GM23338 (cell line): Measurements from ENCODE around the gene CYP11A1. TPM values are rescaled to one million over a fixed set of nuclear protein-coding genes. Genes with fewer than 3 reads are reported as not detected.

Experiments
- ATAC-seq: fragments of 200-7000 bp; cut with Tn5 transposase; 3 replicates; pipeline ENCODE4 v1.9.1; 2020
- DNase-seq: peaks from one replicate; pipeline ENCODE4 v3.0.0-alpha.2; 2015; ENCODE audit warnings: low spot score
- H2AFZ ChIP-seq: fragments of 200-600 bp; sonication (generic); 2 replicates; pipeline ENCODE4 v1.8.0; 2016; ENCODE audit warnings: antibody characterized with exemption, mild to moderate bottlenecking, moderate library complexity
- H3F3A ChIP-seq: fragments of 200-600 bp; sonication (generic); replicated peaks from 2 replicates; pipeline ENCODE4 v1.8.0; 2017; ENCODE audit warnings: antibody characterized with exemption, mixed run types, low read depth
- H3K27ac ChIP-seq: fragments of 200-600 bp; sonication (generic); 2 replicates; pipeline ENCODE4 v1.6.1; 2016; ENCODE audit warnings: low read depth
- H3K27me3 ChIP-seq: fragments of 200-600 bp; sonication (generic); 2 replicates; pipeline ENCODE4 v1.8.0; 2016; ENCODE audit warnings: mild to moderate bottlenecking, mixed run types, moderate library complexity; ENCODE audit not compliant: insufficient read depth
- H3K36me3 ChIP-seq: fragments of 200-600 bp; sonication (generic); 2 replicates; pipeline ENCODE4 v1.8.0; 2016; ENCODE audit warnings: mild to moderate bottlenecking; ENCODE audit not compliant: insufficient read depth
- H3K4me1 ChIP-seq: fragments of 200-600 bp; sonication (generic); 2 replicates; pipeline ENCODE4 v1.8.0; 2016; ENCODE audit warnings: mild to moderate bottlenecking, moderate library complexity; ENCODE audit not compliant: insufficient read depth
- H3K4me2 ChIP-seq: fragments of 200-600 bp; sonication (generic); 2 replicates; pipeline ENCODE4 v1.7.1; 2017; ENCODE audit warnings: mixed run types
- H3K4me3 ChIP-seq: fragments of 200-600 bp; sonication (generic); 2 replicates; pipeline ENCODE4 v1.6.1; 2016; ENCODE audit warnings: mixed run types
- H3K79me2 ChIP-seq: fragments of 200-600 bp; sonication (generic); replicated peaks from 2 replicates; pipeline ENCODE4 v1.8.0; 2017; ENCODE audit warnings: mild to moderate bottlenecking; ENCODE audit not compliant: insufficient read depth
- H3K9me2 ChIP-seq: fragments of 200-600 bp; sonication (generic); 2 replicates; pipeline ENCODE4 v1.8.0; 2017; ENCODE audit not compliant: insufficient read depth
- H4K20me1 ChIP-seq: fragments of 200-600 bp; sonication (generic); replicated peaks from 2 replicates; pipeline ENCODE4 v1.8.0; 2017; ENCODE audit warnings: mild to moderate bottlenecking; ENCODE audit not compliant: insufficient read depth
- H3K27ac Mint-ChIP-seq: 2 replicates; pipeline ENCODE4 v1.8.0; 2020; ENCODE audit warnings: inconsistent platforms, mild to moderate bottlenecking, moderate library complexity, mixed read lengths
- H3K27me3 Mint-ChIP-seq: 3 replicates; pipeline ENCODE4 v1.8.0; 2022; ENCODE audit warnings: low read depth, mild to moderate bottlenecking, moderate library complexity, mixed read lengths, inconsistent platforms; ENCODE audit not compliant: insufficient read depth, poor library complexity
- H3K36me3 Mint-ChIP-seq: 3 replicates; pipeline ENCODE4 v1.8.0; 2021; ENCODE audit warnings: low read depth, mild to moderate bottlenecking, inconsistent platforms, moderate library complexity, mixed read lengths
- H3K4me1 Mint-ChIP-seq: 3 replicates; pipeline ENCODE4 v1.8.0; 2020; ENCODE audit warnings: mild to moderate bottlenecking, inconsistent platforms, mixed read lengths
- H3K4me3 Mint-ChIP-seq: 3 replicates; pipeline ENCODE4 v1.8.0; 2021; ENCODE audit warnings: moderate library complexity, mild to moderate bottlenecking, inconsistent platforms, mixed read lengths
- H3K9me3 Mint-ChIP-seq: 3 replicates; pipeline ENCODE4 v1.8.0; 2020; ENCODE audit warnings: moderate library complexity, mild to moderate bottlenecking, inconsistent platforms, mixed read lengths
- CTCF ChIP-seq, 2 experiments: fragments of 200-600 bp in 1 of 2; sonication (generic) in 1 of 2; conservative IDR thresholded peaks; 2 replicates each; pipeline versions ENCODE4 v1.5.1 to v1.6.1; 2016 to 2017; ENCODE audit warnings: antibody characterized with exemption in 2 of 2, low read depth in 2 of 2, mild to moderate bottlenecking in 2 of 2, moderate library complexity in 1 of 2
- EZH2 ChIP-seq: fragments of 200-600 bp; sonication (generic); IDR thresholded peaks from one replicate; pipeline ENCODE4 v1.8.0; 2017; ENCODE audit warnings: antibody characterized with exemption, mild to moderate bottlenecking, low read depth; ENCODE audit not compliant: unreplicated experiment
- EZH2phosphoT487 ChIP-seq: fragments of 200-600 bp; sonication (generic); IDR thresholded peaks from one replicate; pipeline ENCODE4 v1.8.1; 2018; ENCODE audit warnings: antibody characterized with exemption; ENCODE audit not compliant: unreplicated experiment
- JUNB ChIP-seq: IDR thresholded peaks from one replicate; pipeline ENCODE4 v1.6.1; 2016; ENCODE audit warnings: antibody characterized with exemption; ENCODE audit not compliant: unreplicated experiment
- STAT1 ChIP-seq: IDR thresholded peaks from one replicate; pipeline ENCODE4 v1.6.1; 2016; ENCODE audit warnings: antibody characterized with exemption; ENCODE audit not compliant: unreplicated experiment
- ZNF114 ChIP-seq: fragments of 250-450 bp; sonication (Bioruptor Pico); IDR thresholded peaks from 2 replicates; pipeline ENCODE4 v1.5.0; 2020; ENCODE audit warnings: mild to moderate bottlenecking, moderate library complexity
- ZNF331 ChIP-seq: fragments of 250-450 bp; sonication (Bioruptor Pico); IDR thresholded peaks from 2 replicates; pipeline ENCODE4 v1.5.0; 2020; ENCODE audit warnings: low read depth, mild to moderate bottlenecking, moderate library complexity
- polyA plus RNA-seq: library from polyadenylated mRNA; unstranded; fragments of >200 nt; fragmentation: Nextera tagmentation; extraction: Ambion mirVana; gene quantifications from 2 replicates; pipeline ENCODE4 v1.2.1, GENCODE V29; 2016
- total RNA-seq: library from RNA; depleted of rRNA; stranded (reverse); fragments of >200 nt; shearing (Covaris generic); gene quantifications from 2 replicates; pipeline ENCODE4 v1.2.3, GENCODE V29; 2014
- TF ChIP-seq, protein P1 (sequence below): fragments of 250-450 bp; sonication (Bioruptor Pico); IDR thresholded peaks from 2 replicates; pipeline ENCODE4 v1.5.0; 2020; ENCODE audit warnings: mild to moderate bottlenecking, moderate library complexity
- TF ChIP-seq, protein P2 (sequence below): IDR thresholded peaks from one replicate; pipeline ENCODE4 v1.6.1; 2018; ENCODE audit warnings: antibody characterized with exemption; ENCODE audit not compliant: unreplicated experiment

The CYP11A1 gene
- total and polyA plus RNA-seq, 2 experiments from 2014 or later = 1.2 to 1.7 TPM

DNA sequence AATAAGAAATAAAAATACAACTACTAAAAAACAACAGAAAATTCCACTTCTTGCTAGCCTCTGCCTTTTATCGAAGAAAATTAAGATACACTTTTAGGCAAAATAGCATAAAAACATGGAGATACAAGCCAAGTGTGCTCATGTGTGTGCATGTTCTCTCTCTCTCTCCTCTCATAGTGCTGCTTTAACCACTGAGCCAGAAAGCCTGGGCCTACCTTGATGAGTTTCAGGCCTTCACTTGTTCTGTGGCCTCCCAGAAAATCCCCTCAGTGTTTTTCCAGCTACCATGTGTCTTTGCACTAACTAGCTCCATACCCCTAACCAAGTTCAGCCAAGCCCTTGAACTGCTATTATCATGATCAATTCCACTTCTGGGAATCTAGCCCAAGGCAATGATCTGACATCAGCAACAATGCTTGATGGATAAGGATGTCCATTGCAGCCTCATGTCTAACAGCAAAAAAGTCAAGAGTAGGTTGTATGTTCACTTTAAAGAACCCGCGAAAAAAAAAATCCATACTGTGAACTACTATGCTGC lies 18.1 kb downstream of the CYP11A1 start:
- Mint-ChIP-seq H3K27ac (no peak overlapping the region), H3K36me3 (peaks cover 14% of the 10 kb centered on the region), H3K4me1 (peaks cover 28% of the 10 kb centered on the region), H3K9me3 (peaks cover 16% of the 10 kb centered on the region), H3K4me3 (no peak overlapping the region), H3K27me3 (peaks cover 5% of the 10 kb centered on the region)
- DNase-seq (no peak), ATAC-seq (no peak)
- no peak for TF ChIP-seq EZH2
- TF ChIP-seq STAT1 = no peak
- TF ChIP-seq CTCF (conservative IDR thresholded peaks at IDR 0.05; ENCODE audit: low read depth in 2 of 2) = no peak
- TF ChIP-seq JUNB = no peak
- no peak for TF ChIP-seq ZNF331 (CRISPR knock-in tag)
- TF ChIP-seq, protein P1, sequence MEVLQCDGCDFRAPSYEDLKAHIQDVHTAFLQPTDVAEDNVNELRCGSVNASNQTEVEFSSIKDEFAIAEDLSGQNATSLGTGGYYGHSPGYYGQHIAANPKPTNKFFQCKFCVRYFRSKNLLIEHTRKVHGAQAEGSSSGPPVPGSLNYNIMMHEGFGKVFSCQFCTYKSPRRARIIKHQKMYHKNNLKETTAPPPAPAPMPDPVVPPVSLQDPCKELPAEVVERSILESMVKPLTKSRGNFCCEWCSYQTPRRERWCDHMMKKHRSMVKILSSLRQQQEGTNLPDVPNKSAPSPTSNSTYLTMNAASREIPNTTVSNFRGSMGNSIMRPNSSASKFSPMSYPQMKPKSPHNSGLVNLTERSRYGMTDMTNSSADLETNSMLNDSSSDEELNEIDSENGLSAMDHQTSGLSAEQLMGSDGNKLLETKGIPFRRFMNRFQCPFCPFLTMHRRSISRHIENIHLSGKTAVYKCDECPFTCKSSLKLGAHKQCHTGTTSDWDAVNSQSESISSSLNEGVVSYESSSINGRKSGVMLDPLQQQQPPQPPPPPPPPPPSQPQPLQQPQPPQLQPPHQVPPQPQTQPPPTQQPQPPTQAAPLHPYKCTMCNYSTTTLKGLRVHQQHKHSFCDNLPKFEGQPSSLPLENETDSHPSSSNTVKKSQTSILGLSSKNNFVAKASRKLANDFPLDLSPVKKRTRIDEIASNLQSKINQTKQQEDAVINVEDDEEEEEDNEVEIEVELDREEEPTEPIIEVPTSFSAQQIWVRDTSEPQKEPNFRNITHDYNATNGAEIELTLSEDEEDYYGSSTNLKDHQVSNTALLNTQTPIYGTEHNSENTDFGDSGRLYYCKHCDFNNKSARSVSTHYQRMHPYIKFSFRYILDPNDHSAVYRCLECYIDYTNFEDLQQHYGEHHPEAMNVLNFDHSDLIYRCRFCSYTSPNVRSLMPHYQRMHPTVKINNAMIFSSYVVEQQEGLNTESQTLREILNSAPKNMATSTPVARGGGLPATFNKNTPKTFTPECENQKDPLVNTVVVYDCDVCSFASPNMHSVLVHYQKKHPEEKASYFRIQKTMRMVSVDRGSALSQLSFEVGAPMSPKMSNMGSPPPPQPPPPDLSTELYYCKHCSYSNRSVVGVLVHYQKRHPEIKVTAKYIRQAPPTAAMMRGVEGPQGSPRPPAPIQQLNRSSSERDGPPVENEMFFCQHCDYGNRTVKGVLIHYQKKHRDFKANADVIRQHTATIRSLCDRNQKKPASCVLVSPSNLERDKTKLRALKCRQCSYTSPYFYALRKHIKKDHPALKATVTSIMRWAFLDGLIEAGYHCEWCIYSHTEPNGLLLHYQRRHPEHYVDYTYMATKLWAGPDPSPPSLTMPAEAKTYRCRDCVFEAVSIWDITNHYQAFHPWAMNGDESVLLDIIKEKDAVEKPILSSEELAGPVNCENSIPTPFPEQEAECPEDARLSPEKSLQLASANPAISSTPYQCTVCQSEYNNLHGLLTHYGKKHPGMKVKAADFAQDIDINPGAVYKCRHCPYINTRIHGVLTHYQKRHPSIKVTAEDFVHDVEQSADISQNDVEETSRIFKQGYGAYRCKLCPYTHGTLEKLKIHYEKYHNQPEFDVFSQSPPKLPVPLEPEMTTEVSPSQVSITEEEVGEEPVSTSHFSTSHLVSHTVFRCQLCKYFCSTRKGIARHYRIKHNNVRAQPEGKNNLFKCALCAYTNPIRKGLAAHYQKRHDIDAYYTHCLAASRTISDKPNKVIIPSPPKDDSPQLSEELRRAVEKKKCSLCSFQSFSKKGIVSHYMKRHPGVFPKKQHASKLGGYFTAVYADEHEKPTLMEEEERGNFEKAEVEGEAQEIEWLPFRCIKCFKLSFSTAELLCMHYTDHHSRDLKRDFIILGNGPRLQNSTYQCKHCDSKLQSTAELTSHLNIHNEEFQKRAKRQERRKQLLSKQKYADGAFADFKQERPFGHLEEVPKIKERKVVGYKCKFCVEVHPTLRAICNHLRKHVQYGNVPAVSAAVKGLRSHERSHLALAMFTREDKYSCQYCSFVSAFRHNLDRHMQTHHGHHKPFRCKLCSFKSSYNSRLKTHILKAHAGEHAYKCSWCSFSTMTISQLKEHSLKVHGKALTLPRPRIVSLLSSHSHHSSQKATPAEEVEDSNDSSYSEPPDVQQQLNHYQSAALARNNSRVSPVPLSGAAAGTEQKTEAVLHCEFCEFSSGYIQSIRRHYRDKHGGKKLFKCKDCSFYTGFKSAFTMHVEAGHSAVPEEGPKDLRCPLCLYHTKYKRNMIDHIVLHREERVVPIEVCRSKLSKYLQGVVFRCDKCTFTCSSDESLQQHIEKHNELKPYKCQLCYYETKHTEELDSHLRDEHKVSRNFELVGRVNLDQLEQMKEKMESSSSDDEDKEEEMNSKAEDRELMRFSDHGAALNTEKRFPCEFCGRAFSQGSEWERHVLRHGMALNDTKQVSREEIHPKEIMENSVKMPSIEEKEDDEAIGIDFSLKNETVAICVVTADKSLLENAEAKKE = no peak
- TF ChIP-seq ZNF114 (CRISPR knock-in tag) = no peak
- TF ChIP-seq EZH2phosphoT487 = no peak
- TF ChIP-seq, protein P2, sequence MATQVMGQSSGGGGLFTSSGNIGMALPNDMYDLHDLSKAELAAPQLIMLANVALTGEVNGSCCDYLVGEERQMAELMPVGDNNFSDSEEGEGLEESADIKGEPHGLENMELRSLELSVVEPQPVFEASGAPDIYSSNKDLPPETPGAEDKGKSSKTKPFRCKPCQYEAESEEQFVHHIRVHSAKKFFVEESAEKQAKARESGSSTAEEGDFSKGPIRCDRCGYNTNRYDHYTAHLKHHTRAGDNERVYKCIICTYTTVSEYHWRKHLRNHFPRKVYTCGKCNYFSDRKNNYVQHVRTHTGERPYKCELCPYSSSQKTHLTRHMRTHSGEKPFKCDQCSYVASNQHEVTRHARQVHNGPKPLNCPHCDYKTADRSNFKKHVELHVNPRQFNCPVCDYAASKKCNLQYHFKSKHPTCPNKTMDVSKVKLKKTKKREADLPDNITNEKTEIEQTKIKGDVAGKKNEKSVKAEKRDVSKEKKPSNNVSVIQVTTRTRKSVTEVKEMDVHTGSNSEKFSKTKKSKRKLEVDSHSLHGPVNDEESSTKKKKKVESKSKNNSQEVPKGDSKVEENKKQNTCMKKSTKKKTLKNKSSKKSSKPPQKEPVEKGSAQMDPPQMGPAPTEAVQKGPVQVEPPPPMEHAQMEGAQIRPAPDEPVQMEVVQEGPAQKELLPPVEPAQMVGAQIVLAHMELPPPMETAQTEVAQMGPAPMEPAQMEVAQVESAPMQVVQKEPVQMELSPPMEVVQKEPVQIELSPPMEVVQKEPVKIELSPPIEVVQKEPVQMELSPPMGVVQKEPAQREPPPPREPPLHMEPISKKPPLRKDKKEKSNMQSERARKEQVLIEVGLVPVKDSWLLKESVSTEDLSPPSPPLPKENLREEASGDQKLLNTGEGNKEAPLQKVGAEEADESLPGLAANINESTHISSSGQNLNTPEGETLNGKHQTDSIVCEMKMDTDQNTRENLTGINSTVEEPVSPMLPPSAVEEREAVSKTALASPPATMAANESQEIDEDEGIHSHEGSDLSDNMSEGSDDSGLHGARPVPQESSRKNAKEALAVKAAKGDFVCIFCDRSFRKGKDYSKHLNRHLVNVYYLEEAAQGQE = no peak
- H3K4me2 ChIP-seq = no peak overlapping the region
- H3F3A ChIP-seq = 0 out of 2 replicates have a peak, but pooled peaks cover 3% of the 10 kb centered on the region
- H4K20me1 ChIP-seq = no peaks in the 10 kb centered on the region
- H3K4me1 ChIP-seq = peaks cover 17% of the 10 kb centered on the region
- H3K79me2 ChIP-seq = no peaks in the 10 kb centered on the region
- H3K4me3 ChIP-seq = no peak overlapping the region
- H3K27me3 ChIP-seq = no peaks in the 10 kb centered on the region
- H3K36me3 ChIP-seq = no peaks in the 10 kb centered on the region
- peaks cover 3% of the 10 kb centered on the region; the same call in 1 of the 2 replicates for H3K9me2 ChIP-seq
- no peak overlapping the region for H2AFZ ChIP-seq
- no peak overlapping the region for H3K27ac ChIP-seq
